Ectodermal cell (in vitro differentiated cells): Measurements from ENCODE around the gene CLCN3.
"Not testable (repeated sequence)": the region's sequence is repeated elsewhere in the genome, so short reads cannot be mapped to it uniquely, and the experiment has no call there.

Source experiments
- H3K27ac ChIP-seq: 2 replicates; pipeline ENCODE4 v1.7.0; 2013; ENCODE audit warnings: mild to moderate bottlenecking, low read depth, low read length; ENCODE audit not compliant: insufficient read depth, poor library complexity, severe bottlenecking
- H3K27me3 ChIP-seq: 2 replicates; pipeline ENCODE4 v1.7.0; 2013; ENCODE audit warnings: mild to moderate bottlenecking, low read length; ENCODE audit not compliant: insufficient read depth, control insufficient read depth, poor library complexity, severe bottlenecking
- H3K36me3 ChIP-seq: one replicate; pipeline ENCODE4 v1.7.0; 2013; ENCODE audit warnings: low read length; ENCODE audit not compliant: control insufficient read depth, insufficient read depth
- H3K4me1 ChIP-seq: one replicate; pipeline ENCODE4 v1.7.0; 2013; ENCODE audit warnings: low read length; ENCODE audit not compliant: control insufficient read depth, insufficient read depth
- H3K4me3 ChIP-seq: 2 replicates; pipeline ENCODE4 v1.7.0; 2013; ENCODE audit warnings: low read depth, low read length, control low read depth; ENCODE audit not compliant: insufficient read depth
- H3K9me3 ChIP-seq: 2 replicates; pipeline ENCODE4 v1.7.0; 2013; ENCODE audit warnings: mild to moderate bottlenecking, low read length, moderate library complexity; ENCODE audit not compliant: control insufficient read depth
- WGBS, 2 experiments: methylation state at CpG; one replicate each; pipeline ENCODE4 v1.1.7; 2013; ENCODE audit warnings: missing lambda C conversion rate in 2 of 2; 5-methylcytosine and 5-hydroxymethylcytosine counted together

The CLCN3 gene

GRCh38 chr4:169618286-169618685, 2.1 kb upstream of the CLCN3 start:
- H3K27ac ChIP-seq: no peak overlapping the region
- H3K9me3 ChIP-seq: no peaks in the 10 kb centered on the region
- 86 to 90% methylated on average over 3 of the region's 3 CpGs for WGBS, 2 experiments
- H3K4me3 ChIP-seq: no peak overlapping the region
- H3K4me1 ChIP-seq: peaks cover 10% of the 10 kb centered on the region
- H3K27me3 ChIP-seq: no peaks in the 10 kb centered on the region
- no peaks in the 10 kb centered on the region for H3K36me3 ChIP-seq

- 90 to 95% methylated on average over 4 of the region's 4 CpGs for WGBS, 2 experiments
- Histone ChIP-seq H3K36me3 (no peaks in the 10 kb centered on the region), H3K27ac (no peak overlapping the region), H3K9me3 (no peaks in the 10 kb centered on the region), H3K4me1 (peaks cover 10% of the 10 kb centered on the region), H3K4me3 (no peak overlapping the region), H3K27me3 (no peaks in the 10 kb centered on the region)
Measured at GRCh38 chr4:169618986-169619385, 1.4 kb upstream of the CLCN3 start.

- Histone ChIP-seq H3K4me1 (peaks cover 10% of the 10 kb centered on the region), H3K4me3 (peak overlapping the region; percentile 77), H3K27ac (peak overlapping the region; percentile 84), H3K9me3 (no peaks in the 10 kb centered on the region), H3K36me3 (no peaks in the 10 kb centered on the region), H3K27me3 (no peaks in the 10 kb centered on the region)
- WGBS, 2 experiments: 4 to 9% methylated on average over 11 to 12 of the region's 12 CpGs
Measured at GRCh38 chr4:169619518-169619957, 840 bp upstream of the CLCN3 start.

- H3K4me1 ChIP-seq: peaks cover 10% of the 10 kb centered on the region
- H3K27me3 ChIP-seq: no peaks in the 10 kb centered on the region
- H3K4me3 ChIP-seq: peak overlapping the region; percentile 77
- 2% methylated on average over 13 to 14 of the region's 14 CpGs for WGBS, 2 experiments
- H3K36me3 ChIP-seq: no peaks in the 10 kb centered on the region
- peak overlapping the region; percentile 94 for H3K27ac ChIP-seq
- H3K9me3 ChIP-seq: no peaks in the 10 kb centered on the region
Measured at GRCh38 chr4:169620880-169621248, 486 bp downstream of the CLCN3 start.

- no peaks in the 10 kb centered on the region for H3K9me3 ChIP-seq
- WGBS, 2 experiments: 51 to 65% methylated on average over 5 of the region's 6 CpGs
- H3K36me3 ChIP-seq: no peaks in the 10 kb centered on the region
- H3K4me3 ChIP-seq: peak overlapping the region; percentile 77
- H3K27me3 ChIP-seq: no peaks in the 10 kb centered on the region
- H3K27ac ChIP-seq: no peak overlapping the region
- H3K4me1 ChIP-seq: peaks cover 10% of the 10 kb centered on the region
Measured at GRCh38 chr4:169621731-169622492, 1.5 kb downstream of the CLCN3 start.

- no peaks in the 10 kb centered on the region for H3K27me3 ChIP-seq
- H3K27ac ChIP-seq: no peak overlapping the region
- no peaks in the 10 kb centered on the region for H3K9me3 ChIP-seq
- no peak overlapping the region for H3K4me3 ChIP-seq
- no peaks in the 10 kb centered on the region for H3K36me3 ChIP-seq
- H3K4me1 ChIP-seq: peaks cover 10% of the 10 kb centered on the region
- WGBS, 2 experiments: 79 to 87% methylated on average over 4 of the region's 4 CpGs
Measured at GRCh38 chr4:169622566-169622965, 2.2 kb downstream of the CLCN3 start.

GRCh38 chr4:169624012-169624411, 3.6 kb downstream of the CLCN3 start:
- 85 to 93% methylated on average over 6 of the region's 6 CpGs for WGBS, 2 experiments
- not testable (repeated sequence) for H3K9me3 ChIP-seq

GRCh38 chr4:169625886-169626285, 5.5 kb downstream of the CLCN3 start:
- WGBS, 2 experiments: 96% methylated on average over 5 of the region's 5 CpGs
- H3K4me3 ChIP-seq: no peak overlapping the region
- no peaks in the 10 kb centered on the region for H3K27me3 ChIP-seq
- no peaks in the 10 kb centered on the region for H3K9me3 ChIP-seq
- H3K4me1 ChIP-seq: peaks cover 10% of the 10 kb centered on the region
- no peaks in the 10 kb centered on the region for H3K36me3 ChIP-seq
- no peak overlapping the region for H3K27ac ChIP-seq

More at GRCh38 chr4:169624012-169624411, 3.6 kb downstream of the CLCN3 start:
- H3K4me1 ChIP-seq, H3K36me3 ChIP-seq, H3K27me3 ChIP-seq, H3K4me3 ChIP-seq, H3K27ac ChIP-seq: not testable (repeated sequence)

- Histone ChIP-seq H3K4me1 (peaks cover 6% of the 10 kb centered on the region), H3K9me3 (no peaks in the 10 kb centered on the region), H3K27me3 (no peaks in the 10 kb centered on the region), H3K4me3 (no peak overlapping the region), H3K36me3 (no peaks in the 10 kb centered on the region), H3K27ac (peak overlapping the region; percentile 16)
- 97 to 98% methylated on average over 5 to 6 of the region's 6 CpGs for WGBS, 2 experiments
Measured at GRCh38 chr4:169626331-169627282, 6.2 kb downstream of the CLCN3 start.

- no peaks in the 10 kb centered on the region for H3K27me3 ChIP-seq
Measured at GRCh38 chr4:169627307-169627706, 6.9 kb downstream of the CLCN3 start.

More at GRCh38 chr4:169627307-169627706, 6.9 kb downstream of the CLCN3 start:
- Histone ChIP-seq H3K4me1 (no peaks in the 10 kb centered on the region), H3K36me3 (no peaks in the 10 kb centered on the region), H3K4me3 (no peak overlapping the region), H3K9me3 (no peaks in the 10 kb centered on the region), H3K27ac (no peak overlapping the region)
- WGBS, 2 experiments: 95 to 100% methylated on average over 1 of the region's 1 CpG
